ENCODE results near the gene CA5A. TPM values are rescaled to one million over a fixed set of nuclear protein-coding genes. Genes with fewer than 3 reads are reported as not detected.
A peak's percentile ranks its signal among the peaks of the same experiment; 100 is the strongest.

CA5A gene
- total RNA-seq, 1 experiment from 2014 or later = 1.7 TPM

GRCh38 chr16:87849419-87850008, 86.8 kb downstream of the CA5A start:
- no peak for TF ChIP-seq CTCF (IDR thresholded peaks at IDR 0.05; ENCODE audit: insufficient read depth in 1 of 2, low read depth in 1 of 2, low read length in 1 of 2, severe bottlenecking in 1 of 2, unreplicated experiment in 1 of 2)
- no peaks in the 10 kb centered on the region for H3K27me3 ChIP-seq (replicated peaks; ENCODE audit: control insufficient read depth, insufficient read depth, low read length)
- peaks cover 48% of the 10 kb centered on the region for H3K4me1 ChIP-seq
- H3K27me3 Mint-ChIP-seq (ENCODE audit: insufficient read depth, unreplicated experiment) = no peaks in the 10 kb centered on the region
- no peak overlapping the region for H3K4me3 ChIP-seq (ENCODE audit: low read depth, low read length)
- no TSS peak for BruUV-seq (replicated peaks)
- no peaks in the 10 kb centered on the region for H3K9me3 ChIP-seq
- no peak overlapping the region for H3K4me3 Mint-ChIP-seq (ENCODE audit: unreplicated experiment)
- H3K36me3 ChIP-seq (ENCODE audit: control insufficient read depth, insufficient read depth, low read length) = 0 out of 2 replicates have a peak, but pooled peaks cover 4% of the 10 kb centered on the region
- H3K4me1 Mint-ChIP-seq (ENCODE audit: low read depth, unreplicated experiment) = peaks cover 36% of the 10 kb centered on the region
- intact Hi-C loops (cut with micrococcal nuclease; ENCODE audit: unreplicated experiment) = loop anchor here (1.0 to 5.0 kb wide), 4 partner anchors 22 to 98 kb away; no protein-coding TSS in a partner anchor
- POLR2A ChIA-PET = interaction anchor here (0.6 to 1.4 kb wide), 3 partner anchors 19 to 23 kb away, joined by 5 to 14 read pairs (median 8); partner anchors contain the start of gene SLC7A5
- H3K27ac Mint-ChIP-seq (ENCODE audit: unreplicated experiment) = peak overlapping the region; percentile 99
- DNase-seq = no peak
- H3K9me3 Mint-ChIP-seq (ENCODE audit: unreplicated experiment) = no peaks in the 10 kb centered on the region
- CTCF ChIA-PET = interaction anchor here (0.5 to 5.4 kb wide), 8 partner anchors 9 to 76 kb away, joined by 3 to 106 read pairs (median 4); partner anchors contain the start of gene SLC7A5
- H3K36me3 Mint-ChIP-seq (ENCODE audit: insufficient read depth, unreplicated experiment) = peaks cover 100% of the 10 kb centered on the region

GRCh38 chr16:87848676-87849345, 87.5 kb downstream of the CA5A start:
- Histone ChIP-seq H3K27me3 (replicated peaks; ENCODE audit: control insufficient read depth, insufficient read depth, low read length) (no peaks in the 10 kb centered on the region), H3K4me1 (peaks cover 45% of the 10 kb centered on the region), H3K4me3 (ENCODE audit: low read depth, low read length) (no peak overlapping the region), H3K36me3 (ENCODE audit: control insufficient read depth, insufficient read depth, low read length) (0 out of 2 replicates have a peak, but pooled peaks cover 4% of the 10 kb centered on the region), H3K9me3 (no peaks in the 10 kb centered on the region)
- Mint-ChIP-seq H3K27me3 (ENCODE audit: insufficient read depth, unreplicated experiment) (no peaks in the 10 kb centered on the region), H3K36me3 (ENCODE audit: insufficient read depth, unreplicated experiment) (peaks cover 100% of the 10 kb centered on the region), H3K27ac (ENCODE audit: unreplicated experiment) (peak overlapping the region; percentile 99), H3K4me3 (ENCODE audit: unreplicated experiment) (no peak overlapping the region), H3K9me3 (ENCODE audit: unreplicated experiment) (no peaks in the 10 kb centered on the region), H3K4me1 (ENCODE audit: low read depth, unreplicated experiment) (peaks cover 32% of the 10 kb centered on the region)
- POLR2A ChIA-PET = no interaction called here
- CTCF ChIA-PET = interaction anchor here (1.7 to 5.4 kb wide), 4 partner anchors 9 to 77 kb away, joined by 4 to 106 read pairs (median 11); partner anchors contain the start of gene SLC7A5
- TF ChIP-seq CTCF (IDR thresholded peaks at IDR 0.05; ENCODE audit: insufficient read depth in 1 of 2, low read depth in 1 of 2, low read length in 1 of 2, severe bottlenecking in 1 of 2, unreplicated experiment in 1 of 2) = no peak
- no peak for DNase-seq
- intact Hi-C loops (cut with micrococcal nuclease; ENCODE audit: unreplicated experiment) = no loop called here
- BruUV-seq (replicated peaks) = no TSS peak

- Mint-ChIP-seq H3K9me3 (ENCODE audit: unreplicated experiment) (no peaks in the 10 kb centered on the region), H3K27ac (ENCODE audit: unreplicated experiment) (peak overlapping the region; percentile 99), H3K27me3 (ENCODE audit: insufficient read depth, unreplicated experiment) (no peaks in the 10 kb centered on the region), H3K4me1 (ENCODE audit: low read depth, unreplicated experiment) (peaks cover 24% of the 10 kb centered on the region), H3K36me3 (ENCODE audit: insufficient read depth, unreplicated experiment) (peaks cover 100% of the 10 kb centered on the region), H3K4me3 (ENCODE audit: unreplicated experiment) (no peak overlapping the region)
- TF ChIP-seq CTCF (IDR thresholded peaks at IDR 0.05; ENCODE audit: insufficient read depth in 1 of 2, low read depth in 1 of 2, low read length in 1 of 2, severe bottlenecking in 1 of 2, unreplicated experiment in 1 of 2) = no peak
- CTCF ChIA-PET = interaction anchor here (5.4 kb wide), 1 partner anchor 23 kb away, joined by 106 read pairs; the partner anchor contains the start of gene SLC7A5
- no peaks in the 10 kb centered on the region for H3K9me3 ChIP-seq
- POLR2A ChIA-PET = interaction anchor here (1.0 kb wide), 1 partner anchor 24 kb away, joined by 3 read pairs; no protein-coding TSS in a partner anchor
- H3K4me1 ChIP-seq = peaks cover 38% of the 10 kb centered on the region
- intact Hi-C loops (cut with micrococcal nuclease; ENCODE audit: unreplicated experiment) = no loop called here
- BruUV-seq (replicated peaks) = no TSS peak
- H3K4me3 ChIP-seq (ENCODE audit: low read depth, low read length) = no peak overlapping the region
- no peaks in the 10 kb centered on the region for H3K27me3 ChIP-seq (replicated peaks; ENCODE audit: control insufficient read depth, insufficient read depth, low read length)
- DNase-seq = no peak
- H3K36me3 ChIP-seq (ENCODE audit: control insufficient read depth, insufficient read depth, low read length) = 0 out of 2 replicates have a peak, but pooled peaks cover 4% of the 10 kb centered on the region
These were observed 88.3 kb downstream of the CA5A start for GRCh38 chr16:87847785-87848675.
